ENCODE data around the gene SYNE1. TPM values are rescaled to one million over a fixed set of nuclear protein-coding genes. Genes with fewer than 3 reads are reported as not detected.
"Not testable (repeated sequence)": the region's sequence is repeated elsewhere in the genome, so short reads cannot be mapped to it uniquely, and the experiment has no call there.

SYNE1 gene
- polyA plus RNA-seq, 4 donors = 49.9 to 88.5 (median 86.0) TPM

DNA sequence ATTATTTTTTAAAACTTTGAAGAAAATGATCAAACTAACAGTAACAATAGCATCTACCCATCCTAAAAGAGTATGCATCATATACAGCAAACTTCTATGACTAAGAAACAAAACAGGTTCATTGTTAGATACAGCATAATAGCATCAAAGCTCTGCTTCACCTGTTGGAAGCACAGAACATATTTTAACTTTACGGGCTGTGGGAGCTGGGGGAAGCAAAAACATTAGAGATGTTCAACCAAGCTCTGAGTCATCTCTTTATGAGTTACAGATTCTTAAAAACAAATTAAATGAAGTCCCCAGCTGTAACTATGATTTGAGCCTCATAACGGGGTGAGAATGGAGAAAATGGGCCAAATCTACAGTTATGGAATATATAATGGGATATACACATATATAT, 63.4 kb downstream of the SYNE1 start:
- no peak for DNase-seq (ENCODE audit: low read depth in 4 of 4, low spot score in 3 of 4)

GRCh38 chr6:152572338-152573088, 64.6 kb downstream of the SYNE1 start:
- no peak for DNase-seq (ENCODE audit: low read depth in 4 of 4, low spot score in 3 of 4)

GRCh38 chr6:152571943-152572337, 65.2 kb downstream of the SYNE1 start:
- no peak for DNase-seq (ENCODE audit: low read depth in 4 of 4, low spot score in 3 of 4)

GRCh38 chr6:152571089-152571488, 66.1 kb downstream of the SYNE1 start:
- no peak for DNase-seq (ENCODE audit: low read depth in 4 of 4, low spot score in 3 of 4)

DNA sequence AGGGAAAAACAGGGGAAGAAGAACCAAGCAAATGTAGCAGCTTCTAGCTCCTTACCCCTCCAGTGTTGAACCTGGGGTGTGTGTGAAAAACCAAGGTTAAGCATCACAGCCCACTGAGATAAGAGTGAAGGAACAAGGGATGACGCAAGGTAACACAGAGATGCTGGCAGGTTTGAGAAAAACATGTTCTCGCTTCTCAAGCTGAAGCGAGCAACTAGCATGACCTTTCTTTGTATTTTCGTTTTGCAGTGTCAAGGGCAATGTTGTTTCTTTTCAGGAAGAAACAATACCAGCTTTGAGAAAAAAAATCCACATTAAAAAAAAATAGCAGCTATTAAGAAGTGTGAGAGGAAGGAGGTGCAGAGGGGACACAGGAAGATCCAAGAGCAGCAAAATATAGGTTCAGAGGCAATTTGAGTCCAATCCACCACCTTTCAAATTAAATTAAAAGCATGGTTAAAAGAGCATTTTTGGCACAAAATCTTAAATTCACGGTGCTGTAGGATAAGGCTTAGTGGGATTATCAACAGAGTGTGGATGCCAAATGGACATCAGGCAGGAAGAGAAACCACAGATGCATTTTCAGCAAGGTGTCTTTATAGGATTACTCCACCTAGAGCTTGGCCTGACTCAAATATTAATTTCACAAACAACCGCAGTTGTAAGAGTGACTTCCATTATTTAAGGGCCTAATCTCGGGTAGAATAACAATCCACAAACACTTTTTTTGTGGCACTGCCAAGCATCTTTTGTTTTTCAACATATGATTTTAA, 70.9 kb downstream of the SYNE1 start:
- DNase-seq (ENCODE audit: low read depth in 4 of 4, low spot score in 3 of 4) = no peak

DNA sequence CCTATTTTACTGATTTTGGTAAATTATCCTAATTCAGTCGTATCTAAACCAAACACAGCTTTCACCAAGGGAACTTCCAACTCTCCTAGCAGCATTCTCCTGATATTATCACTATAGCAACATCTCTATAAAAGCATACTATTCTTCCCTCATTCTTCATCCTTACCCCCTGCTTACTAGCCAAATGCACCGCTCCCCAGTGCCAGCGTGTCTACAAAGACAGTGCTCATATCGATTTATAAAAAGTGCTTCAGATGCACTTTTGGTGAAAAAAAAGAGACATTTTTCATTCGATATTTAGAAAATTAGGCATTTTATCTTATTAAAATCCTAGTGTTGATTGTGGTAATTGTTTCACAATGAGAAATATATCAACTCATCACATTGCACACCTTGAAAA, 74.0 kb downstream of the SYNE1 start:
- no peak for DNase-seq (ENCODE audit: low read depth in 4 of 4, low spot score in 3 of 4)

DNA sequence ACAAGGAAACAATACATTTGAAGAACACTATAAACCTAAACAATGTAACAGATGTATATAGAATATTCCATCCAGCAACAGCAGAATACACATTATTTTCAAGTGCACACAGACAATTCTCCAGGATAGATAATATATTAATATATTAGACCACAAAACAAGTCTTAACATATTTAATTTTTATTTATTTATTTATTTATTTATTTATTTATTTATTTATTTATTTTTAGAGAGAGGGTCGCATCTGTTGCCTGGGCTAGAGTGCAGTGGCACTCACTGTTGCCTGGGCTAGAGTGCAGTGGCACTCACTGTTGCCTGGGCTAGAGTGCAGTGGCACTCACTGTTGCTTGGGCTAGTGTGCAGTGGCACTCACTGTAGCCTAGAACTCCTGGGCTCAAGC, 78.4 kb downstream of the SYNE1 start:
- DNase-seq (ENCODE audit: low read depth in 4 of 4, low spot score in 3 of 4) = not testable (repeated sequence)

DNA sequence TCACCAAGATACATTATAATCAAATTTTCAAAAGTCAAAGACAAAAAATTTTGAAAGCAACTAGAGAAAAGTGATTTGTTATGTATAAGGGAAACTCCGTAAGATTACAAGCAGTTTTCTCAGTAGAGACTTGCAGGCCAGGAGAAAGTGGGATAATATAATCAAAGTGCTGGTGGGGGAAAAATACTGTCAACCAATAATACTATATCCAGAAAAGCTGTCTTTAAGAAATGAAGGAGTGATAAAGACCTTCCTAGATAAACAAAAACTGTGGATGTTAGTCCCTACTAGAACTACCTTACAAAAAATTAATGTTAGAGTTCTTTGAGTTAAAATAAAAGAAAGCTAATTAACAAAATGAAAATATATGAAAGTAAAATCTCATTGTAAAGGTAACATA, 79.7 kb downstream of the SYNE1 start:
- DNase-seq (ENCODE audit: low read depth in 4 of 4, low spot score in 3 of 4) = no peak

DNA sequence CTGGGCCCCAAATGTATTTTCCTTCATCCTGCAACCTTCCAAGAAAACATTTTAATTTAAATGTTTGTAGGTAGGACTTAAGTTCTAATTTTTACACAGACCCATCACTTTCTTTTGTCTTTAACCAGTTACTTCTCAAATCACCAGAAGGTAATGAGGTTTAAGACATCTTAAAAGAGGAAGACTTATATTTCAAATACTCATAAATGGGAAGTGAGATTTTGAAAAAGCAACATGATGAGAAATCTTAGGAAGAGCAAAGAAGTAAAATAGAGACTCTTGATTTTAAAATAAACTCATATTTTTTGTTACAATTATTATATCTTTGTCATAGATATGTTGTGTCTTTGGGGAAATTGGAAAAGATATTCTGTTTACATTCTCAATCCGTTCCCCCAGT, 82.3 kb downstream of the SYNE1 start:
- DNase-seq (ENCODE audit: low read depth in 4 of 4, low spot score in 3 of 4) = no peak

DNA sequence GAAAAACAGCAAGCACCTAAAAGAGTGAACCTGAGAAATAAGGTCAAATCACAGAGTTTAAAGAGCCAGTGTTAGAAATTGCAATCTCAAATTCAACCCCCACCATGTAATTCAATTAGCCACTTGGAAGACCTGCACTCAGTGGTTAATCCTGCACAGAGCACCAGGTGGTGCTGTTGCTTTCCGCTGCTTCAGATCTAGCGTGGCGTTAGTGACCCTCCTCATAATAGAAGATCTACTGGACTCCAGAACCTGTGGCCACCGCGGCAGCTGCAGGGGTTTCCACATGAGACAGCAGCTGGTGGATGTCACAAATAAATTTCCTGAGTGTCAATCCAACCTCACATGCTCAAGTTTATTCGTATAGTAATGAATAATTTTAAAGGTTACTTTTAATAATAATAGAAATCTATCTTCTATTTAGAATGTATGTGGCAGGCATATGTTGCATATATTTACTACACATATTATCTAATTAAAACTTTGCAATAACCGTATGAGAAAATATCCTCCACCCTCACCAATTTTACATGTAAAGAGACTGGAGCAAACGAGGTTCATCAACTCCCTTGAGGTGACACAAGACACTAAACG, 84.4 kb downstream of the SYNE1 start:
- peak; percentile 29 to 39 (median 31) for DNase-seq (ENCODE audit: low read depth in 4 of 4, low spot score in 3 of 4)

GRCh38 chr6:152543519-152543918, 93.6 kb downstream of the SYNE1 start:
- DNase-seq (ENCODE audit: low read depth in 4 of 4, low spot score in 3 of 4) = no peak

GRCh38 chr6:152540381-152540780, 96.8 kb downstream of the SYNE1 start:
- no peak for DNase-seq (ENCODE audit: low read depth in 4 of 4, low spot score in 3 of 4)

DNA sequence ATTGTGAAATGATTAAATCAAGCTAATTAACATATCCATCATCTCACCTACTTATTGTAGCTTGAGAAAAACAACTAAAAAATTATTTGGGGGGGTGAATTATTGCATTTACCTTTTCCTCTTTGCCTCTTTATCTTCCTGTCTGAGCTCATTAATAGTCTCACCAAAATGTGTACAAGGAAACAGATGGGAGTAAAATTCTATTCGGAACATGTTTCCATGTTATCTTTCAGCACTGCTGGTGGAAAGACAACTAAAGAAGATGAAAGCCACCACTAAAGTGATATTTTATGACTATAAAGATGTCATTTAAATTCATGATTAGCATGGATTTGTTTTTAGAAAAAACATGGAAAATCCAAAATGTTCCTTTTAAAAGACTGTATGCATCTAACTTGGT, 102.6 kb downstream of the SYNE1 start:
- no peak for DNase-seq (ENCODE audit: low read depth in 4 of 4, low spot score in 3 of 4)

DNA sequence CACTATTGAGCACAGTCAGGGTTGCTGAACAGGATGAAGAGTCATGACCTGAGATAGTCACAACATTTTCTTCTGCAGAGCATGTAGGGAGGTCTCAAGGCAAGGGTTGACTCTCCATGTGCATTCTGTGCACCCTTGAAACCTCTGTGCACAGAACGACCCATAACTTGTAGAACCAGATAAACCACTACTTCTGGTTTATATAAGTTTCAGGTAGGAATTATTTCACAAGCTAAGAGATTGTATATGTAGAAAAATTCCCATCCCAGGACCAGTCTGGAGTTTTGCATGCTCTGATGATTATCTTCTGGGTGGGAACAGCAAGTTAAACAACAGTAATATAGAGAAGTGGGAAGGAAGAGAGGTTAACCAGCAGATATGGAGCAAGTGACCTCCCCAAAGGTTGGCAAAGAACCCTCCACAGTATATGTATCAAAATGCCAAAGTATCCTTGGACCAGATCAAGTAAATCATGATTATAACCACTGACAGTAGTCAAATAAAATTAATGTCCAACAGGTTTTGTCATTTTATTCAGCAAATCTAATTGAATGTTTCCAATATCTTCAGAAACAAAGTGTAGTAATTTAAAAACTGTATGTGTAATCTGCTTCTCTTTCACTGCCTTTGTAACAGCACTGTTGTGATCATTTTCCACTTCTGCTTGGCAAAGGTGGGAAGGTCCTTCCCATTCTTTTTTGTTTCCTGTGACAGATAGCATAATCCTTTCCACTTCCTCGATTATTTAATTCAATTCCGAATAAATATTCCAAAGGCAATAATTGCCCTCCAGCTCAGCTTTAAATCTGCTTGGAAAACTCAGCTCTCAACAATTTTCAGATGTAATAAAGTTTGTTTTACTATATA, 104.4 kb downstream of the SYNE1 start:
- no peak for DNase-seq (ENCODE audit: low read depth in 4 of 4, low spot score in 3 of 4)

GRCh38 chr6:152531659-152532058, 105.5 kb downstream of the SYNE1 start:
- no peak for DNase-seq (ENCODE audit: low read depth in 4 of 4, low spot score in 3 of 4)

DNA sequence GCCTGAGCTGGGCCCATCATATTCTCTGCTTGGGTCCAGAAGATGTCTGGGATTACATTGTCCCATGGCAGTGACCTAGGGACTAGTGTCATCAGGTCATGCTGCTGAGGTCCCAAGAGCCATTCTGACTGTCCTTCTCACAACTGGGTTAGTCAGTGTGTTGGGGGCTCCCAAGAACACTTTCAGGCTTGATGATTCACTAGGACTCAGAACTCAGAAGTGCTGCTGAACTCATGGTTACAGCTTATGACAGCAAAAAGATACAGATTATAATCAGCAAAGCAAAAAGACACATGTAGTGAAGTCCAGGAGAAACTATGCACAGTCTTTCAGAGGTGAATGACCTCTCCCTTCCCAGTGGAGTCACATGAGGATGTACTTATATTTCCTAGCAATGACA, 107.8 kb downstream of the SYNE1 start:
- DNase-seq (ENCODE audit: low read depth in 4 of 4, low spot score in 3 of 4) = no peak

DNA sequence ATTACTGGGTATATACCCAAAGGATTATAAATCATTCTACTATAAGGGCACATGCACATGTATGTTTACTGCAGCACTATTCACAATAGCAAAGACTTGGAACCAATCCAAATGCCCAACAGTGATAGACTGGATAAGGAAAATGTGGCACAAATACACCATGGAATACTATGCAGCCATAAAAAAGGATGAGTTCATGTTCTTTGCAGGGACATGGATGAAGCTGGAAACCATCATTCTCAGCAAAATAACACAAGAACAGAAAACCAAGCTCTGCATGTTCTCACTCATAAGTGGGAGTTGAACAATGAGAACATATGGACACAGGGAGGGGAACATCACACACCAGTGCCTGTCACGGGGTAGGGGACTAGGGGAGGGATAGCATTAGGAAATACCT, 123.0 kb downstream of the SYNE1 start:
- DNase-seq (ENCODE audit: low read depth in 4 of 4, low spot score in 3 of 4) = not testable (repeated sequence)

DNA sequence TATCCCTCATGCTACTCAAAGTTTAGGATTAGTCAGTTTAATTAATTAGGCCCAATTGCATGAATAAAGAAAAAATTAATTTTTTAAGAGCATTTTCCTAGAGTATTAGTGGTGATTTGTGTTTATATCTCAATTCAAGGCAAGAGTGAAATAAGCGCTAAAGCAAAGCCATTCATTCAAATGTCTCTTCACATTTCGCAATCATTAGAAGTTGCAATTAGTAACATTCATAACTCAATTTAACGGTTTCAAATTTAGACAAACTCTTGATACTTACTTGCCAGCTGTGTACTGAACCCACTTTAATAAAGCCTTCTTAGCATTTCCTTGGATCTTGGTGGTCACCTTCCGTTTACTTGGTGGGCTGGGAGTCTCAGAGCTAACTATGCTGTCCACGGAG, 127.2 kb downstream of the SYNE1 start:
- no peak for DNase-seq (ENCODE audit: low read depth in 4 of 4, low spot score in 3 of 4)

- no peak for DNase-seq (ENCODE audit: low read depth in 4 of 4, low spot score in 3 of 4)
These were observed 128.7 kb downstream of the SYNE1 start for GRCh38 chr6:152508477-152508876.

GRCh38 chr6:152503546-152503945, 133.6 kb downstream of the SYNE1 start:
- DNase-seq (ENCODE audit: low read depth in 4 of 4, low spot score in 3 of 4) = no peak
